Measurements from ENCODE around the gene CLNK.
A peak's percentile ranks its signal among the peaks of the same experiment; 100 is the strongest.

The CLNK gene

DNA sequence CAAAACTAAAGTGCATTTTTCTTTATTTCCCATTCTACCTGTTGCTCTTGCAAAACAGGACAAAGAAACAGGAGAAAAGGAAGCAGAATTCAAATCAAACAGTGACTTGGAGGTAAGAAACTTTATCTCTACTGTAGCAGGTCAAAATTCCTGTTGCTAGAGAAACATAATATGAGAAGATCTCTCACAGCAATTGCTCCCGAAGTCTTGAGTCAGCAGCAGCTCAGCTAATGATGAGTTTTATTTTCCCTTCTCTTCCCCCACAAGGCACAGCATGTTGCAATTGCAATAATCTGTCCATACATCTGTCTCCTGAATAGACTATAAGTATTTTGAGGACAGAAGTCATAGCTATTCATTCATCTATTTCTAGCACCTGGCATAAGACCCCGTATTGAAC, 112.7 kb downstream of the CLNK start:
- no peak for DNase-seq

DNA sequence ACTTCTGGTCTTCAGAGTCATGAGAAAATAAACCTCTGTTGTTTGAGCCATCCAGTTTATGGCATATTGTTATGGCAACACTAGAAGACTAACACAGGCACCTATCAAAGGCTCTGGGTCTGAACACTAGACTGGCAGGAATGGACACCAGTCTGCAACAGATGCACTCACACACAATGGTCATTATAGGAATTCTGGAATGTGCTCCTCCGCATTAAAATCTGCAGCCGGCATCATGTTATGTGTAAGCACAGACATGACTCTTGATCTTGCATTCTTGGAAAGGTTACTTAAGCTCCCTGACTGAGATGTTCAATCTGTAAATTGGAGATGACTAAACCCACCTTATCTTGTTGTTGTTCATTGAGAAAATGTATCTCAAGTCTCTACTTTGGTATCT, 115.1 kb downstream of the CLNK start:
- DNase-seq, result no peak

DNA sequence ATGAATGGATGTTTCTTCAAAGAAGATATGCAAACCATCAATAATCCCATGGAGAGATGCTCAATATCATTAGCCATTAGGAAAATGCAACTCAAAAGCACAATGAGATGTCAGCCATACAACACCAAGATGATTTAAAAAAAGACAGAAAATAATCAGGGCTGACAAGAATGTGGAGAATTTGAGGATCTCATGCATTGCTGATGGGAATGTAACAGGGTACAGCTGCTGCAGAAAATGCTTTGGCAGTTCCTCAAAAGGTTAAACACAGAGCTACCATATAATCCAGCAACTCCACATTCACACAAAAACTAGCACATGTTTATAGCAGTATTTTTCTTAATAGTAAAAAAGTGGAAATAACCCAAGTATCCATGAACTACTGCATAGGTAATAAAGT, 116.8 kb downstream of the CLNK start:
- no peak for DNase-seq

- DNase-seq, result no peak
These were observed 119.3 kb downstream of the CLNK start for GRCh38 chr4:10565166-10565780.

DNA sequence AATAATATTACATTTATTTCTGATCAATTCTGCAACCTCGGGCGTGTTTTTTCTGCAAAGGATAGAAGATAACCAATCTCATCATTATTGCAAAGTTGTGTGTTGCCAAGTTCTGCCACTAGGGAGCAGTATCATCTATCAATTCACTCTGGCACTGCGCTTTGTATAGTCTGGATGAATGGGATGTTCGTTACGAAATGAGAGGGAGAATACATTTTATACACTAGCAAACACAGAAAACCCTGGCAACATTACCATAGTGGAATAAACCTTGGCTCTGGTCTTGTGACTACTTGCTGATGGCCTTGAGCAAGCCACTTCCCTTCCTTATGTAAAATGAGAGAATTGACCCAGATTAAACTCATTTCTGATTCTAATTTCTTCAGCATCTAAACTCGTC, 129.9 kb downstream of the CLNK start:
- peak; percentile 5 for DNase-seq

DNA sequence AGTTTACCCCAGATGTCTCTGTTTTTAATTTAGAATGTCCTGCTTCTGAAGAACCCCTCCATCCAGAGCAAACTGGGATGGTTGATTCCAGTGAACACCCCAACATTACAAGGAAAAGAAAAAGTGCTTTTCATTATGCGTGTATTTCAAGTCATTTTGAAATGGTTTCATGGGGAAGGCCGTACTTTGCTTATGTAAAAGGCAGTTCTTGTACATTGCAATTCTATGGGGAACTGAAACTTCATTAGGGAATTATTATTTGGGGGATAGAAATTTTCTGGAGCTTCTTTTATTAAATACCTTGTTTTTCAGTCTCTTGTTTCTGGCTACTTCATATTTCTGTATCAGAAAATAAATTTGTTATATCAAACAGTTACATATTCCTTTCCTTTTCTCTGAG, 130.4 kb downstream of the CLNK start:
- DNase-seq, result no peak

- DNase-seq, result no peak
These were observed 131.8 kb downstream of the CLNK start for GRCh38 chr4:10552591-10553280.

- no peak for DNase-seq
These were observed 148.7 kb downstream of the CLNK start for GRCh38 chr4:10535912-10536311.

GRCh38 chr4:10534820-10535219, 149.7 kb downstream of the CLNK start:
- no peak for DNase-seq

DNA sequence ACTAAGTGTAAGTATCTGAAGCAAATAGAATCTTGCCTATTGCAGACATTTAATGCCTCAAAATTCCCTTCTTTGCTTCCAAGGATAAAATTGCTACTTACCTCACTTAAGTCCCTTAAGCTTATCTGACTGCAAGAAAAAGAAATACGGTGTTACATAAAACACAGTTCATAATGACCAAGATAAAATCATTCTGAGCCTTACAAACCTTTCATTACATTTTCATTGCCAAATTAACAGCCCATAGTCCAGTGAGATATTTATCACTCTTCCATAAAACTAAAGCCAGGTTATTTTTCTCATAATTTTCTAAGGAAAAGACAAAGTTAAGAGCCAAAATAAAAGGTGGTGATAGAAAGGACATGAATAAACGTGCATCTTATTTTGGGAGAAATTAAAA, 152.4 kb downstream of the CLNK start:
- DNase-seq, result no peak

GRCh38 chr4:10530137-10530786, 154.3 kb downstream of the CLNK start:
- no peak for DNase-seq

GRCh38 chr4:10529291-10530136, 155.1 kb downstream of the CLNK start:
- no peak for DNase-seq

- no peak for DNase-seq
These were observed 157.1 kb downstream of the CLNK start for GRCh38 chr4:10527438-10527837.

- no peak for DNase-seq
These were observed 157.9 kb downstream of the CLNK start for GRCh38 chr4:10526429-10527222.

DNA sequence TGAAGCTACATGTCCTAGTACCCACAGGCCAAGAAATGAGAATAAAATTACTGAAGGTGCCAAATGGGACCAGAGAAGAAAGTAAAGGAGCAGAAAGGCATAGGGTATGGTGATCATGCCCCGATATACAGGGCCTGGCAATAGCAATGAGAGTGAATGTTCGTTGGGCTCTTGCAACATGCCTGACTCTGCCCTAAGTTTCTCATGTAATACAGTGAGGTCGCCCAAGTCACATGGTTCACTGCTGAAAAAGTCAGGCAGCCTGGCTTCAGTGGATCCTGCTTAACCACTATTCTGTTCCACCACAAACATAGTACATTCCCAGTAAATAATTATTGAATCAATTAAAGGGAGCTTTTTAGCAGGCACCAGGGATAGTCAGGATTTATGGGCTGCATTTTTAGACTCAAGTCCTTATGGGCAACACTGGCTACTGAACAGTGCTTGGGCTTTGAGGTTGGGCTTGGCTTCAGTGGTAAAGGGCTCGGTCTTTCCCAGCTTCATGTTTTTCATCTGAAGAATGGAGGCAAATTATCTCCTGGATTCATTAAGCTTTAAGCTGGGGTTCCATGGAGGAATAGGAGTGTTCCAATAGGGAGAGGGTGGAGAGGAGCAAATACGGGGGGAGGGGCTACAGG, 160.3 kb downstream of the CLNK start:
- DNase-seq, result no peak

DNA sequence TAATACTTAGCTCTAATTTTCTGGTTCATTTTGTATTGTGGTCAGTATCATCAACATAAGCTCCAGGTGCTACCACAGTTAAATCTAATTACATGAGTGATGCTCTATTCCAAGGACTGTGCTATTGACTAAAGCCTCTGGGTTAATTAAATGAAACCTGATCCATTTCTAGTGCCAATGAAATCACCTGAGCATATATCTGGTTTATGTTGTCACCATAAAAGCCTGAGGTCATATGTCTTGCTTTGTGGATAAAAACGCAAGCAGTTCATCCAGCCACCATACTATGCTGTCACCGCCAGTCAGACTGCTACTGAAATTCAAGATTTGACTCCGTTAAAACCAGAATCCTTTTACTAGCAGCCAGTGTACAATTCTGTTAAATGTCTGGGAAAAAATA, 163.1 kb downstream of the CLNK start:
- no peak for DNase-seq

DNA sequence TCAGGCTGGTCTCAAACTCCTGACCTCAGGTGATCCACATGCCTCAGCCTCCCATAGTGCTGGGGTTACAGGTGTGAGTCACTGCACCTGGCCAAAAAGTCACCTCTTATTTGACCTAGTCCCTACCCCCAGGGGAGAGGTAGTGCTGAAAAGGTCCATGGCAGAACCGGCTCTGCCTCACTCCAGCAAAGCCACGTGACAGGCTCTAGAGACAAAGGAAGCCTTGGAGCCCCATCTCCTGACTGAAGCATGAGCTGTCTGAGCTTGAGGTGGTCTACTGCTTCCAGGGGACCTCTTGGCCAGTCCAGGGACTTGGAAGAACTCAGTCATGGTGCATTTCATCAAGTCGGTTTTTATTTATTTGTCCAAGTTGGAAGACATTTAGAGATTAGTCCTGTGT, 174.8 kb downstream of the CLNK start:
- no peak for DNase-seq

DNA sequence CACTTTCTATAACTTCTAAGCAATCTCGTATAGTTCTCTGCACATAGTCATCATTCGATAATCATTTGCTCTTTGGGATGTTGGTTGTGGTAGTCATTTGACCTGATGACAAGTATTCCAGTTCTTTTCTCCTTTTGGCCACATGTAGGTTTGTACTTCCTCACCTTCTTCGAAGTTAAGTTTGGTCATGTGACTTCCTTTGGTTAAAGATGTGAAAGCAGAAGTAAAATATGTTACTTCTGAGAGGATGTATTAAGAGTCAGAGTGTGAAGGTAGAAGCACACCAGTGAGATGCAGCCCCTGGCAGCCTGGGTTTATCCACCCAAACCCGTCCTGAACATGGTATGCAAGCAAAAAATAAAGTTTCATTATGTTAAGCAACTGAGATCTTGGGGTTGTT, 178.5 kb downstream of the CLNK start:
- DNase-seq, result no peak

GRCh38 chr4:10504570-10505179, 179.9 kb downstream of the CLNK start:
- no peak for DNase-seq

GRCh38 chr4:10502717-10503116, 181.9 kb downstream of the CLNK start:
- no peak for DNase-seq

GRCh38 chr4:10500776-10501175, 183.8 kb downstream of the CLNK start:
- DNase-seq, result no peak

GRCh38 chr4:10496200-10496599, 188.4 kb downstream of the CLNK start:
- DNase-seq, result no peak
